GM12891 (cell line): Measurements from ENCODE around the gene TMC1.

ENCODE experiments used
- POLR2A ChIP-seq: IDR thresholded peaks from 2 replicates; pipeline ENCODE4 v1.6.1; 2011; ENCODE audit warnings: low read depth, low read length, control low read depth
- POLR2AphosphoS5 ChIP-seq: IDR thresholded peaks from 2 replicates; pipeline ENCODE4 v1.6.1; 2011; ENCODE audit warnings: low read depth, low read length, control low read depth
- SPI1 ChIP-seq: IDR thresholded peaks from 2 replicates; pipeline ENCODE4 v1.6.1; 2011; ENCODE audit warnings: low read depth, low read length, control low read depth
- TAF1 ChIP-seq: IDR thresholded peaks from 2 replicates; pipeline ENCODE4 v1.6.1; 2011; ENCODE audit warnings: low read depth, low read length, control low read depth

GRCh38 chr9:72827950-72828731, 306.7 kb downstream of the TMC1 start:
- TF ChIP-seq POLR2A (no peak), POLR2AphosphoS5 (no peak), SPI1 (no peak), TAF1 (no peak)
